Osteoblast (primary cell): Measurements from ENCODE around the gene PRKCA. TPM values are rescaled to one million over a fixed set of nuclear protein-coding genes. Genes with fewer than 3 reads are reported as not detected.
"Not testable (repeated sequence)": the region's sequence is repeated elsewhere in the genome, so short reads cannot be mapped to it uniquely, and the experiment has no call there.

ENCODE experiments used
- DNase-seq: peaks from one replicate; pipeline ENCODE4 v3.0.0; 2011; ENCODE audit warnings: low spot score, mixed read lengths; ENCODE audit not compliant: insufficient read length; ENCODE audit errors: missing footprints
- H2AFZ ChIP-seq: 2 replicates; pipeline ENCODE4 v1.6.0; 2011; ENCODE audit warnings: mild to moderate bottlenecking, low read length
- H3K27ac ChIP-seq: 2 replicates; pipeline ENCODE4 v1.5.1; 2011; ENCODE audit warnings: mild to moderate bottlenecking, low read depth, low read length, moderate library complexity
- H3K27me3 ChIP-seq: 2 replicates; pipeline ENCODE4 v1.6.0; 2012; ENCODE audit warnings: mild to moderate bottlenecking, control low read depth, inconsistent platforms, low read length, moderate library complexity; ENCODE audit not compliant: insufficient read depth
- H3K36me3 ChIP-seq: 2 replicates; pipeline ENCODE4 v1.5.1; 2011; ENCODE audit warnings: mild to moderate bottlenecking, low read length, control low read depth, moderate library complexity; ENCODE audit not compliant: insufficient read depth
- H3K4me1 ChIP-seq: 2 replicates; pipeline ENCODE4 v1.5.1; 2011; ENCODE audit warnings: mild to moderate bottlenecking, low read length, control low read depth, moderate library complexity; ENCODE audit not compliant: insufficient read depth
- H3K4me2 ChIP-seq: 2 replicates; pipeline ENCODE4 v1.6.0; 2011; ENCODE audit warnings: mild to moderate bottlenecking, low read length; ENCODE audit not compliant: insufficient read depth
- H3K4me3 ChIP-seq: fragments of 200-600 bp; sonication (generic); 3 replicates; pipeline ENCODE4 v1.5.1; 2012; ENCODE audit warnings: mild to moderate bottlenecking, low read length, inconsistent platforms; ENCODE audit not compliant: insufficient read depth
- H3K79me2 ChIP-seq: 2 replicates; pipeline ENCODE4 v1.6.0; 2012; ENCODE audit warnings: mild to moderate bottlenecking, low read length, control low read depth, inconsistent platforms; ENCODE audit not compliant: insufficient read depth
- H3K9me3 ChIP-seq: 2 replicates; pipeline ENCODE4 v1.5.1; 2011; ENCODE audit warnings: low read depth, low read length, control low read depth
- H4K20me1 ChIP-seq: 2 replicates; pipeline ENCODE4 v1.6.0; 2012; ENCODE audit warnings: mild to moderate bottlenecking, low read length, control low read depth; ENCODE audit not compliant: insufficient read depth
- CTCF ChIP-seq: IDR thresholded peaks from 2 replicates; pipeline ENCODE4 v1.5.1; 2011; ENCODE audit warnings: mild to moderate bottlenecking, low read depth, low read length, moderate library complexity; ENCODE audit errors: extremely low read depth
- total RNA-seq: library from RNA; depleted of rRNA; stranded (reverse); fragments of >200 nt; gene quantifications from 2 replicates; pipeline ENCODE4 v1.2.3, GENCODE V29; 2012

Gene PRKCA
- total RNA-seq, 1 donor: 46.0 TPM

- Histone ChIP-seq H3K4me3 (no peak overlapping the region), H3K4me1 (no peaks in the 10 kb centered on the region), H2AFZ (no peak overlapping the region), H3K36me3 (no peaks in the 10 kb centered on the region), H3K79me2 (no peaks in the 10 kb centered on the region), H3K4me2 (no peak overlapping the region), H3K27ac (no peak overlapping the region), H3K9me3 (no peaks in the 10 kb centered on the region), H4K20me1 (no peaks in the 10 kb centered on the region), H3K27me3 (no peaks in the 10 kb centered on the region)
- no peak for DNase-seq
- TF ChIP-seq CTCF: no peak
Observed at GRCh38 chr17:66287911-66288310, 14.5 kb upstream of the PRKCA start.

GRCh38 chr17:66290101-66290722, 12.2 kb upstream of the PRKCA start:
- Histone ChIP-seq H3K27me3 (no peaks in the 10 kb centered on the region), H3K4me1 (no peaks in the 10 kb centered on the region), H3K4me2 (no peak overlapping the region), H3K4me3 (no peak overlapping the region), H3K36me3 (no peaks in the 10 kb centered on the region), H3K27ac (no peak overlapping the region), H4K20me1 (no peaks in the 10 kb centered on the region), H2AFZ (no peak overlapping the region), H3K79me2 (no peaks in the 10 kb centered on the region), H3K9me3 (no peaks in the 10 kb centered on the region)
- peak; percentile 23 for TF ChIP-seq CTCF
- DNase-seq: no peak

- H3K79me2 ChIP-seq: no peaks in the 10 kb centered on the region
- TF ChIP-seq CTCF: no peak
Observed at GRCh38 chr17:66292353-66292752, 10.1 kb upstream of the PRKCA start.

GRCh38 chr17:66296289-66296725, 6.1 kb upstream of the PRKCA start:
- no peak overlapping the region for H3K4me3 ChIP-seq
- no peak overlapping the region for H3K4me2 ChIP-seq
- no peaks in the 10 kb centered on the region for H3K36me3 ChIP-seq
- H2AFZ ChIP-seq: no peak overlapping the region
- no peaks in the 10 kb centered on the region for H3K9me3 ChIP-seq
- TF ChIP-seq CTCF: no peak
- no peak overlapping the region for H3K27ac ChIP-seq
- DNase-seq: no peak
- H3K79me2 ChIP-seq: peaks cover 9% of the 10 kb centered on the region
- H4K20me1 ChIP-seq: peaks cover 10% of the 10 kb centered on the region
- peaks cover 5% of the 10 kb centered on the region for H3K4me1 ChIP-seq
- H3K27me3 ChIP-seq: no peaks in the 10 kb centered on the region

More at GRCh38 chr17:66292353-66292752, 10.1 kb upstream of the PRKCA start:
- Histone ChIP-seq H3K4me3 (no peak overlapping the region), H2AFZ (no peak overlapping the region), H3K9me3 (no peaks in the 10 kb centered on the region), H3K36me3 (no peaks in the 10 kb centered on the region), H4K20me1 (no peaks in the 10 kb centered on the region), H3K4me2 (no peak overlapping the region), H3K27ac (no peak overlapping the region), H3K27me3 (no peaks in the 10 kb centered on the region), H3K4me1 (no peaks in the 10 kb centered on the region)
- DNase-seq: no peak

- peaks cover 13% of the 10 kb centered on the region for H3K79me2 ChIP-seq
Observed at GRCh38 chr17:66297443-66297842, 5.0 kb upstream of the PRKCA start.

More at GRCh38 chr17:66297443-66297842, 5.0 kb upstream of the PRKCA start:
- not testable (repeated sequence) for H3K4me3 ChIP-seq, H2AFZ ChIP-seq, H3K4me2 ChIP-seq, H3K36me3 ChIP-seq, DNase-seq, H3K27ac ChIP-seq, H3K9me3 ChIP-seq, H4K20me1 ChIP-seq, H3K27me3 ChIP-seq
- peaks cover 10% of the 10 kb centered on the region for H3K4me1 ChIP-seq
